ENCODE data around the gene ZKSCAN4.

ZKSCAN4 gene

GRCh38 chr6:28252009-28252975 is at the start of gene ZKSCAN4:
Gene ZKSCAN4, minus strand, starts transcription at chr6:28252269. Its CDS starts 289 bp downstream, at chr6:28251980.
- FAIRE-seq, result peak; percentile 85

- no peak for FAIRE-seq
Measured at GRCh38 chr6:28296520-28297060, 44.5 kb upstream of the ZKSCAN4 start.

- FAIRE-seq, result no peak
Measured at GRCh38 chr6:28295326-28295725, 43.3 kb upstream of the ZKSCAN4 start.

- no peak for FAIRE-seq
Measured at GRCh38 chr6:28291573-28291972, 39.5 kb upstream of the ZKSCAN4 start.

- no peak for FAIRE-seq
Measured at GRCh38 chr6:28282926-28283325, 30.9 kb upstream of the ZKSCAN4 start.

- no peak for FAIRE-seq
Measured at GRCh38 chr6:28281288-28282064, 29.4 kb upstream of the ZKSCAN4 start, which contains the start of gene PGBD1. Gene PGBD1, plus strand, starts transcription at chr6:28281572. Its CDS starts 2,242 bp downstream, at chr6:28283814.

- FAIRE-seq, result no peak
Measured at GRCh38 chr6:28280595-28281287, 28.7 kb upstream of the ZKSCAN4 start.

GRCh38 chr6:28277746-28278145 is 25.7 kb upstream of the ZKSCAN4 start:
- no peak for FAIRE-seq

DNA sequence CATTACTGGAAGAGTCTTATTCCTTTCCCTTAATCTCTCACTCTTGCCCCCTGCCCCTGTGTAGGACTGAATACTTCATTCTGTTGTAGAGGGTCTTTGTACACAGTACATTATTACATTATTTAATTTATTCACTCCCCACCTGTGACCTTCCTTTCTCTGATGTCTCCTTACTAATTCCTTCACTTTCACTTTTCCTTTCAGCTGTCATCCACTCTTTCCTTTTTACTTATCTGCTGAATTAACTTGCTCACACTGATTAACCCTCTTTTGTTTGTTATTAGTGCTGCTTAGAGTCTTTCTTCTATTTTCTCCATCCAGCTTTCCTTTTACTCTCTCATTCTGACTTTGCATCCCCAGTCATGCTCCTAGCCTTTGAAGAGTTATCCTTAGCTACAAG is 22.8 kb upstream of the ZKSCAN4 start:
- FAIRE-seq, result no peak

GRCh38 chr6:28269492-28269891 is 17.4 kb upstream of the ZKSCAN4 start:
- no peak for FAIRE-seq

- no peak for FAIRE-seq
Measured at GRCh38 chr6:28267695-28268059, 15.6 kb upstream of the ZKSCAN4 start.

DNA sequence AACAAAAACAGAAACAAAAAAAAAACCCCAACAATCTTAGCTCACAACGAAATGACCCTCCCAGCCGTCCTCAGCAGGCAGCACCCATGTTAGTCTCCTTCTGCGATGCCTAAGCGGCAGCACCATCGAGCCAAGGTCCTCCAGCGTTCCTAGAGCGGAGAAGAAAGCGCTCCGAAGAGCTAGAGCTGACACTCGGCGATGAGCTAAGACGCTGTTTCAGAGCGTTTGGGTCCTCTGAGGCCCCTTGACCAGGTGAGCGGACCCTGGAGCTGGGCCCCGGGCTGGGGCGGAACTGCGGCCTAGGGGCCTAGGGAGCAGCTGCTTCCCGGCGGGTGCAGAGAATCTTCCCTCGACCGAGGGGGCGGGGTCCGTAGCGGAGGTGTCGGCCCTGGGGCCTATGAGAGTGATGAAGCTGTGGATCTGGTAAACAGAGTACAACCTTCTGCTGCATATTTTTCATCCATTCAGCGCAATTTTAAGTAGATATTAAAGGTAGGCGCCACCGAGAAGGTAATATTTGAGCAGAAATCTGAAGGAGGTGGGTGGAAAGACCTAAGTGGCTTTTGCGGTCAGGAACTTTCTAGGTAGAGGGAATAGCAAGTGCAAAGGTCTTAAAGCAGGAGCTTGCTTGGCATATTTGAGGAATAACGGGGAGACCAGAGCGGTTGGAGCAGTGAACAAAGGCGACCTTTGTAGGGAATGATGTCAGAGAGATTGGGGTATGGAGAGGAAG is 15.1 kb upstream of the ZKSCAN4 start, which contains the start of gene ZSCAN26:
ZSCAN26 (plus strand) TSS at position 182 of the 733 bp plus-strand sequence. CDS start 4,777 bp downstream, outside the sequence.
- FAIRE-seq, result peak; percentile 91

GRCh38 chr6:28266563-28266961 is 14.5 kb upstream of the ZKSCAN4 start:
- no peak for FAIRE-seq

- FAIRE-seq, result no peak
Measured at GRCh38 chr6:28264834-28265401, 12.8 kb upstream of the ZKSCAN4 start.

GRCh38 chr6:28263922-28264321 is 11.9 kb upstream of the ZKSCAN4 start:
- no peak for FAIRE-seq

- FAIRE-seq, result no peak
Measured at GRCh38 chr6:28258877-28259777, 7.1 kb upstream of the ZKSCAN4 start, which contains the start of gene NKAPL. Gene NKAPL, plus strand, starts transcription at chr6:28259297. Its CDS starts 75 bp downstream, at chr6:28259372.

DNA sequence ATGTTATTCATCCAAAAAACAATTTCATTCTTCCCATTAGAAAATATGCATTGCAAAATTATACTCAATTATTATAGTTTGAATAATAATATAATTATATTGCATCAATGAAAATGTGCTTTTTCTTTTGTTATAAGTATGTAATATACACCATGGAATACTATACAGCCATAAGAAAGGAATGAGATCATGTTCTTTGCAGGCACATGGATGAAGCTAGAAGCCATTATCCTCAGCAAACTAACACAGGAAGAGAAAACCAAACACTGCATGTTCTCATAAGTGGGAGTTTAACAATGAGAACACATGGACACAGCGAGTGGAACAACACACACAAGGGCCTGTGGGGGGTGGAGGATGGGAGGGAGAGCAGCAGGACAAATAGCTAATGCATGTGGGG is 5.0 kb upstream of the ZKSCAN4 start:
- no peak for FAIRE-seq

DNA sequence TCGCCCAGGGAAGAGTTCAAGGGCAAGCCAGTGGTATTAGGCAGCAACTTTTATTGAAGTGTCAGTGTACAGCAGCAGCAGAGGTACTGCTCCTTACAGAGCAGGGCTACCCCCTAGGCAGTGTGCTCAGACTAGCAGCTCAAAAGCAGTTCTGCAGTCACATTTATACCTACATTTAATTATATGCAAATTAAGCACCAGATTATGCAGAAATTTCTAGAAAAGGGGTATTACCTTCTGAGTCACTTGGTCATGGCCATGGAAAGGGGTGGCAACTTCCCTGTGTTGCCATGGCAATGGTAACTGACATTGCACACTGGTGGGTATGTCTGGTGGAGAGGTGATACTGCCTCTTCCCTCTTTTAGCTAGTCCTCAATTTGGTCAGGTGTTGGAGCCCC is 2.1 kb upstream of the ZKSCAN4 start:
- no peak for FAIRE-seq

GRCh38 chr6:28251661-28252008 is 434 bp downstream of the ZKSCAN4 start:
- FAIRE-seq, result no peak

DNA sequence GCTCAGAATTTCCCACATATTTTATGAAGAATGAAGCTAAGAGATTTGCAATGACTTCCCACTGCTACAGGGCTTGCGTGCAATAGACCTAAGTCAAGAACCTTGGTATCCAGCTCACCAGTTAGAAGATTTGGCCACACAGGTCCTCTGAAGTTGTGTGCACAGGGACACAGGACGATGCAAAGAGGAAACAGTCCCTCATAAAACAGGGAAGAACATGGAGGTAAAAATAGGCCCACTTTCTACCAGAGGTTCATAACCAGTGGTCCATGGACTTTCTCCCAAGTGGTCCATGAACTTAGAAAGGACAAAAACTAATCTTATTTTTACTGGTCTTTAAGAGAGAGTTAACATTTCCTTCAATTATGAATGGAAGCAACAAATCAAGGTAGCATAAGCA is 1.3 kb downstream of the ZKSCAN4 start:
- no peak for FAIRE-seq

All from G401.6 (cell line).